Measurements from ENCODE around the gene ATM.

The ATM gene

GRCh38 chr11:108204929-108205499, 17.9 kb upstream of the ATM start:
- no peak for TF ChIP-seq USF1 (IDR thresholded peaks at IDR 0.05)
- TF ChIP-seq FOXM1 (IDR thresholded peaks at IDR 0.05; ENCODE audit: borderline replicate concordance, low read depth) = no peak
- TF ChIP-seq YY1 (IDR thresholded peaks at IDR 0.05; ENCODE audit: low read depth) = no peak
- no peak for TF ChIP-seq TCF12 (IDR thresholded peaks at IDR 0.05; ENCODE audit: low read depth)
- no peak for TF ChIP-seq EP300 (IDR thresholded peaks at IDR 0.05; ENCODE audit: borderline replicate concordance)
- no peak for TF ChIP-seq EGR1 (IDR thresholded peaks at IDR 0.05)
- no peak for TF ChIP-seq CEBPB (IDR thresholded peaks at IDR 0.05)
- no peak for TF ChIP-seq REST (IDR thresholded peaks at IDR 0.05; ENCODE audit: low read depth)
- no peak for TF ChIP-seq TEAD4 (IDR thresholded peaks at IDR 0.05)
- TF ChIP-seq ZBTB7A (IDR thresholded peaks at IDR 0.05; ENCODE audit: low read depth) = no peak
- TF ChIP-seq TAF1 (IDR thresholded peaks at IDR 0.05; ENCODE audit: low read depth) = no peak
- TF ChIP-seq RAD21 (IDR thresholded peaks at IDR 0.05; ENCODE audit: low read depth) = no peak

- no peak for TF ChIP-seq FOXM1 (IDR thresholded peaks at IDR 0.05; ENCODE audit: borderline replicate concordance, low read depth)
- TF ChIP-seq USF1 (IDR thresholded peaks at IDR 0.05) = no peak
- TF ChIP-seq TCF12 (IDR thresholded peaks at IDR 0.05; ENCODE audit: low read depth) = no peak
- no peak for TF ChIP-seq REST (IDR thresholded peaks at IDR 0.05; ENCODE audit: low read depth)
- TF ChIP-seq YY1 (IDR thresholded peaks at IDR 0.05; ENCODE audit: low read depth) = no peak
- TF ChIP-seq NFIC (IDR thresholded peaks at IDR 0.05) = no peak
- TF ChIP-seq MAX (IDR thresholded peaks at IDR 0.05) = no peak
- TF ChIP-seq ZBTB7A (IDR thresholded peaks at IDR 0.05; ENCODE audit: low read depth) = no peak
- no peak for TF ChIP-seq TEAD4 (IDR thresholded peaks at IDR 0.05)
- TF ChIP-seq EGR1 (IDR thresholded peaks at IDR 0.05) = no peak
- TF ChIP-seq CREB1 (IDR thresholded peaks at IDR 0.05; ENCODE audit: low read depth) = no peak
Observed at GRCh38 chr11:108206171-108206570, 16.7 kb upstream of the ATM start.

GRCh38 chr11:108206969-108207682, 15.7 kb upstream of the ATM start:
- TF ChIP-seq YY1 (IDR thresholded peaks at IDR 0.05; ENCODE audit: low read depth) (no peak), NFIC (IDR thresholded peaks at IDR 0.05) (no peak), ZBTB7A (IDR thresholded peaks at IDR 0.05; ENCODE audit: low read depth) (no peak), TAF1 (IDR thresholded peaks at IDR 0.05; ENCODE audit: low read depth) (no peak), USF1 (IDR thresholded peaks at IDR 0.05) (no peak), EP300 (IDR thresholded peaks at IDR 0.05; ENCODE audit: borderline replicate concordance) (no peak), CREB1 (IDR thresholded peaks at IDR 0.05; ENCODE audit: low read depth) (no peak), RAD21 (IDR thresholded peaks at IDR 0.05; ENCODE audit: low read depth) (no peak), TCF12 (IDR thresholded peaks at IDR 0.05; ENCODE audit: low read depth) (no peak), TEAD4 (IDR thresholded peaks at IDR 0.05) (no peak), CEBPB (IDR thresholded peaks at IDR 0.05) (no peak), MAX (IDR thresholded peaks at IDR 0.05) (no peak), EGR1 (IDR thresholded peaks at IDR 0.05) (no peak), FOXM1 (IDR thresholded peaks at IDR 0.05; ENCODE audit: borderline replicate concordance, low read depth) (no peak), REST (IDR thresholded peaks at IDR 0.05; ENCODE audit: low read depth) (no peak)

All from Ishikawa (cell line).